ENCODE data around the gene GET3.

DNA sequence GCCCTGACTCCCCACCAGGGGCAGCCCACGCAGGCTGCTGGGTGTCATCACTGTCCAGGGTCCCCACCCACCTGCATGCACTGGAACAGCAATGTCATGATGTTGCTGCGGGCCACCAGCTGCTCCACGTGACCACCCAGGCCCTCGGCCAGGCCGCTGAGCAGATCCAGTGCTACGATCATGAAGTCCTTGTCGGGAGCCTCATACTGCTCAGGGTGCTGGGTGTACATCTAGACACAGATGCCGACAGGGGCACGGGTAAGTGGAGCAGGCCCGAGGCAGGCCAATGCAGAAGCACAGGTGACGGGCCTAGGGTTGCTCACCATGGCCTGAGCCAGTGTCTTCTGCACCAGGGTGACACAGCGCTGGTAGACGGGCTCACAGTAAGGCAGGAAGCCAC lies 32.1 kb upstream of the GET3 start:
- TF ChIP-seq, protein P1, sequence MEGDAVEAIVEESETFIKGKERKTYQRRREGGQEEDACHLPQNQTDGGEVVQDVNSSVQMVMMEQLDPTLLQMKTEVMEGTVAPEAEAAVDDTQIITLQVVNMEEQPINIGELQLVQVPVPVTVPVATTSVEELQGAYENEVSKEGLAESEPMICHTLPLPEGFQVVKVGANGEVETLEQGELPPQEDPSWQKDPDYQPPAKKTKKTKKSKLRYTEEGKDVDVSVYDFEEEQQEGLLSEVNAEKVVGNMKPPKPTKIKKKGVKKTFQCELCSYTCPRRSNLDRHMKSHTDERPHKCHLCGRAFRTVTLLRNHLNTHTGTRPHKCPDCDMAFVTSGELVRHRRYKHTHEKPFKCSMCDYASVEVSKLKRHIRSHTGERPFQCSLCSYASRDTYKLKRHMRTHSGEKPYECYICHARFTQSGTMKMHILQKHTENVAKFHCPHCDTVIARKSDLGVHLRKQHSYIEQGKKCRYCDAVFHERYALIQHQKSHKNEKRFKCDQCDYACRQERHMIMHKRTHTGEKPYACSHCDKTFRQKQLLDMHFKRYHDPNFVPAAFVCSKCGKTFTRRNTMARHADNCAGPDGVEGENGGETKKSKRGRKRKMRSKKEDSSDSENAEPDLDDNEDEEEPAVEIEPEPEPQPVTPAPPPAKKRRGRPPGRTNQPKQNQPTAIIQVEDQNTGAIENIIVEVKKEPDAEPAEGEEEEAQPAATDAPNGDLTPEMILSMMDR (IDR thresholded peaks at IDR 0.05), result no peak
- TF ChIP-seq POLR2A (IDR thresholded peaks at IDR 0.05), result no peak
- no peak for TF ChIP-seq EP300 (IDR thresholded peaks at IDR 0.05)

Measured in ovary (tissue), 3 donors.